Measurements from ENCODE around the gene KIF18B. TPM values are rescaled to one million over a fixed set of nuclear protein-coding genes. Genes with fewer than 3 reads are reported as not detected.

KIF18B gene
- total RNA-seq, 4 donors from 2014 or later = 0.82 to 7.6 (median 3.7) TPM

- Histone ChIP-seq H3K9me3 (no peaks in the 10 kb centered on the region), H3K27ac (no peak overlapping the region), H3K27me3 (peaks cover 76% of the 10 kb centered on the region), H3K36me3 (no peaks in the 10 kb centered on the region), H3K4me1 (peaks cover 10 to 35% (median 25%) of the 10 kb centered on the region in 4 donors), H3K4me3 (no peak overlapping the region)
- TF ChIP-seq, protein P1, sequence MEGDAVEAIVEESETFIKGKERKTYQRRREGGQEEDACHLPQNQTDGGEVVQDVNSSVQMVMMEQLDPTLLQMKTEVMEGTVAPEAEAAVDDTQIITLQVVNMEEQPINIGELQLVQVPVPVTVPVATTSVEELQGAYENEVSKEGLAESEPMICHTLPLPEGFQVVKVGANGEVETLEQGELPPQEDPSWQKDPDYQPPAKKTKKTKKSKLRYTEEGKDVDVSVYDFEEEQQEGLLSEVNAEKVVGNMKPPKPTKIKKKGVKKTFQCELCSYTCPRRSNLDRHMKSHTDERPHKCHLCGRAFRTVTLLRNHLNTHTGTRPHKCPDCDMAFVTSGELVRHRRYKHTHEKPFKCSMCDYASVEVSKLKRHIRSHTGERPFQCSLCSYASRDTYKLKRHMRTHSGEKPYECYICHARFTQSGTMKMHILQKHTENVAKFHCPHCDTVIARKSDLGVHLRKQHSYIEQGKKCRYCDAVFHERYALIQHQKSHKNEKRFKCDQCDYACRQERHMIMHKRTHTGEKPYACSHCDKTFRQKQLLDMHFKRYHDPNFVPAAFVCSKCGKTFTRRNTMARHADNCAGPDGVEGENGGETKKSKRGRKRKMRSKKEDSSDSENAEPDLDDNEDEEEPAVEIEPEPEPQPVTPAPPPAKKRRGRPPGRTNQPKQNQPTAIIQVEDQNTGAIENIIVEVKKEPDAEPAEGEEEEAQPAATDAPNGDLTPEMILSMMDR (IDR thresholded peaks at IDR 0.05) = no peak
- TF ChIP-seq EP300 (IDR thresholded peaks at IDR 0.05; ENCODE audit: low read depth) = no peak
- TF ChIP-seq POLR2AphosphoS5 (IDR thresholded peaks at IDR 0.05) = no peak
- no peak for TF ChIP-seq POLR2A (IDR thresholded peaks at IDR 0.05)
- DNase-seq = no peak
- in situ Hi-C loops (cut with MboI; ENCODE audit: low pct_ligation_motif_present in 1 of 4, low pct_unique_long_range_greater_than_20kb in 1 of 4, low sequenced_read_pairs in 3 of 4) (no loop called here), intact Hi-C loops (cut with DNase I; ENCODE audit: low total_unique reads) (no loop called here)
- 71 to 85% methylated on average over 2 to 8 of the region's 8 CpGs for WGBS, 2 donors (ENCODE audit: low coverage in 1 of 2)
Observed at GRCh38 chr17:44971776-44972483, 24.4 kb upstream of the KIF18B start.

DNA sequence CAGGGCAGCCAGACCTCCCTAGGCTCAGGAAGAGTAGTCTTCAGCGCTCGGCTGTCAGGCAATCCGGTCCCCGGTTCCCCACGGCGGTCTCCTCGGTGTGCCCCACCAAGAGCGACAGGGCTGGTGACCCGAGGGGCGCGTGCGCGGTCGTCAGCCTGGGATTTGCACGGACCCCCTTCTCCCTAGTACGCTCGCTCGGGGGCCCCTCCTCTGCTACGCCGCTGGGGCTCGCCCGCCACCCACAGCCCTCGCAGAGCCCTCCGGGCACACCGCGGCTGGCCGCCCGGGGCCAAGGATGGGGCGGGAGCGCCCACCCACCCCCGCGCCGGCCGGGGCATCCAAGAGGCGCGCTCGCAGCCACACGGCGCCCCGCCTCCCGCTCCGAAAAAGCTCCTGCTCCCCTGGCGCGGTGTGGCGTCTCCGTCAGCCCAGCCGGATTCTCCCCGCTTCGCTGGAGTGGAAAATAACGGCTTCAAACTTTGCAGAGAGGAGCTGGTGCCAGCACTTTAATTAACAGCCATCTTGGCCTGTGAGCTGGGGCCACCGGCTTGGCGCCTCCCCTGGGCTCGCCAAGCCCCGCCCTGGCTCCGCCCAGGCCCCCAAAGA is 22.7 kb upstream of the KIF18B start:
- in situ Hi-C loops (cut with MboI; ENCODE audit: low pct_ligation_motif_present in 1 of 4, low pct_unique_long_range_greater_than_20kb in 1 of 4, low sequenced_read_pairs in 3 of 4) = no loop called here
- Histone ChIP-seq H3K4me3 (peak overlapping the region; percentile 4 to 47 (median 36)), H3K9me3 (no peaks in the 10 kb centered on the region), H3K36me3 (no peaks in the 10 kb centered on the region), H3K27me3 (peaks cover 81% of the 10 kb centered on the region), H3K4me1 (peaks cover 11 to 34% (median 26%) of the 10 kb centered on the region in 4 donors), H3K27ac (peak overlapping the region; percentile 61 to 87 (median 71))
- 2% methylated on average over 38 of the region's 55 CpGs; no CpG with 5 or more reads in 1 of the 2 donors for WGBS, 2 donors (ENCODE audit: low coverage in 1 of 2)
- peak; percentile 39 for DNase-seq
- no peak for TF ChIP-seq EP300 (IDR thresholded peaks at IDR 0.05; ENCODE audit: low read depth)
- TF ChIP-seq, protein P1 (IDR thresholded peaks at IDR 0.05) = no peak
- TF ChIP-seq POLR2AphosphoS5 (IDR thresholded peaks at IDR 0.05) = no peak
- TF ChIP-seq POLR2A (IDR thresholded peaks at IDR 0.05) = no peak
- intact Hi-C loops (cut with DNase I; ENCODE audit: low total_unique reads) = no loop called here

DNA sequence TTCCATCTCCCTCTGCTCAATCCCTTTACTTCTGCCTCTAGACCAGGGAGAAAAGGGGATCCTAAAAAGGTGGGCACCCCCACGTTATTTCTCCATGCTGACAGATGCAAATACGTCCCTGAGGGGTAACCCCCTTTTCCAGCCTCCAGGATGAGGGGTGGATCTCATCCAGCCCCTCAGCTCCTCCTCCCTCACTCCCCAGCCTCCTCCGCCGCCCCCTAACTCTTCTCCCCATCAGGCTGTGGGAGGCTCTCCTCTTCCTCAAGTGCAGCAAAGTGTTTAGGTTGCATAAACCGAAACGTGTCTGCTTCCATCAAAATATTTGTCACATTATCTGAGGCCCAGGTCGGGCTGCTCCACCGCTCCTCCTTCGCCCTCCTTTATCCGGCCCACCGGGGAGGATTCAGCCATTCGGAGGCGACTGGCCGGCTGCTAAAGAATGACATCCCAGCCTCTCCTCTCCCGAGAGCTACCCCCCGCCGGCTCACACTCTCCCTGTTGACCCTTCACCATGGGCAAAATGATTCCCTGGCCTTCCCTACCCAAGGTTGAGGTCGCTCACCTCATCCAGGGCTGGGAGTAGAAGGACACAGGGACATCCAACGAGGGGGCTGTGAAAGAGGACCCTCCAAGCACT is 21.7 kb upstream of the KIF18B start:
- WGBS, 2 donors (ENCODE audit: low coverage in 1 of 2) = 51% methylated on average over 19 of the region's 19 CpGs; no CpG with 5 or more reads in 1 of the 2 donors
- Histone ChIP-seq H3K27ac (peak overlapping the region in 3 of 4 donors; percentile 55 to 87 (median 74)), H3K27me3 (peaks cover 90% of the 10 kb centered on the region), H3K9me3 (no peaks in the 10 kb centered on the region), H3K4me3 (peak overlapping the region in 1 of 4 donors; percentile 58), H3K4me1 (peaks cover 11 to 34% (median 26%) of the 10 kb centered on the region in 4 donors), H3K36me3 (no peaks in the 10 kb centered on the region)
- TF ChIP-seq, protein P1 (IDR thresholded peaks at IDR 0.05) = no peak
- no peak for TF ChIP-seq POLR2AphosphoS5 (IDR thresholded peaks at IDR 0.05)
- TF ChIP-seq POLR2A (IDR thresholded peaks at IDR 0.05) = no peak
- TF ChIP-seq EP300 (IDR thresholded peaks at IDR 0.05; ENCODE audit: low read depth) = no peak
- intact Hi-C loops (cut with DNase I; ENCODE audit: low total_unique reads) (no loop called here), in situ Hi-C loops (cut with MboI; ENCODE audit: low pct_ligation_motif_present in 1 of 4, low pct_unique_long_range_greater_than_20kb in 1 of 4, low sequenced_read_pairs in 3 of 4) (no loop called here)
- no peak for DNase-seq
